Bronchial epithelial cell (primary cell): ENCODE results near the gene GATAD2B. TPM values are rescaled to one million over a fixed set of nuclear protein-coding genes. Genes with fewer than 3 reads are reported as not detected.
A peak's percentile ranks its signal among the peaks of the same experiment; 100 is the strongest.

Experiments used
- DNase-seq: peaks from one replicate; pipeline ENCODE4 v3.0.0-alpha.2; 2010; ENCODE audit warnings: low read depth
- FAIRE-seq: peaks from 2 replicates; lab custom pipeline; 2011; peaks lifted over from hg19 to GRCh38; lab: Jason Lieb, UNC
- H3K27me3 ChIP-seq: 2 replicates; pipeline ENCODE4 v1.5.1; 2011; ENCODE audit warnings: low read length; ENCODE audit not compliant: control insufficient read depth, insufficient read depth
- H3K36me3 ChIP-seq: 2 replicates; pipeline ENCODE4 v1.5.1; 2011; ENCODE audit warnings: low read length; ENCODE audit not compliant: control insufficient read depth, insufficient read depth
- H3K4me3 ChIP-seq: 2 replicates; pipeline ENCODE4 v1.5.1; 2011; ENCODE audit warnings: mild to moderate bottlenecking, low read depth, low read length, control low read depth
- total RNA-seq: library from RNA; depleted of rRNA; stranded (reverse); fragments of >200 nt; gene quantifications from 2 replicates; pipeline ENCODE4 v1.2.1, GENCODE V29; 2014
- TF ChIP-seq, protein P1 (sequence below): IDR thresholded peaks from 2 replicates; pipeline ENCODE4 v1.5.1; 2011; ENCODE audit warnings: mild to moderate bottlenecking, moderate library complexity, low read length, control low read depth, inconsistent platforms; ENCODE audit not compliant: insufficient read depth, severe bottlenecking

The GATAD2B gene
- total RNA-seq, 1 donor from 2014 or later: 1.8 TPM

DNA sequence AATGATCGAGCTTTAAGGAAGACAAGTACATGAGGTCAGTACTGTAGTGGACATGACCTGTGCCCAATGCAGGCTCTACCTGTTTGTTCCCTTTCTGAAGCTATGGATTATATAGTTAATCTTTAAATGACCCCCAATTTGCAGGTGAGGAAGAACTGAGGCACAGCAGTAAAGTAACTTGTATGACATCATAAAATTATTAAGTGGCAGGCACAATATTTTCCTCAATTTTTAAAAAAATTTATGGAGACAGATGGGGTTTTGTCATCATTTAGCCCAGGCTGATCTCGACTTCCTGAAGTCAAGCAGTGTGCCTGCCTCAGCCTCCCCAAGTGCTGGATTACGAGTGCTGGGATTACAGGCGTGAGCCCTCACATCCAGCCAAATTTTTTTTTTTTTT, 3.6 kb upstream of the GATAD2B start:
- peaks cover 9% of the 10 kb centered on the region for H3K36me3 ChIP-seq
- DNase-seq (no peak), FAIRE-seq (no peak)
- H3K27me3 ChIP-seq: no peaks in the 10 kb centered on the region
- H3K4me3 ChIP-seq: no peak overlapping the region
- TF ChIP-seq, protein P1, sequence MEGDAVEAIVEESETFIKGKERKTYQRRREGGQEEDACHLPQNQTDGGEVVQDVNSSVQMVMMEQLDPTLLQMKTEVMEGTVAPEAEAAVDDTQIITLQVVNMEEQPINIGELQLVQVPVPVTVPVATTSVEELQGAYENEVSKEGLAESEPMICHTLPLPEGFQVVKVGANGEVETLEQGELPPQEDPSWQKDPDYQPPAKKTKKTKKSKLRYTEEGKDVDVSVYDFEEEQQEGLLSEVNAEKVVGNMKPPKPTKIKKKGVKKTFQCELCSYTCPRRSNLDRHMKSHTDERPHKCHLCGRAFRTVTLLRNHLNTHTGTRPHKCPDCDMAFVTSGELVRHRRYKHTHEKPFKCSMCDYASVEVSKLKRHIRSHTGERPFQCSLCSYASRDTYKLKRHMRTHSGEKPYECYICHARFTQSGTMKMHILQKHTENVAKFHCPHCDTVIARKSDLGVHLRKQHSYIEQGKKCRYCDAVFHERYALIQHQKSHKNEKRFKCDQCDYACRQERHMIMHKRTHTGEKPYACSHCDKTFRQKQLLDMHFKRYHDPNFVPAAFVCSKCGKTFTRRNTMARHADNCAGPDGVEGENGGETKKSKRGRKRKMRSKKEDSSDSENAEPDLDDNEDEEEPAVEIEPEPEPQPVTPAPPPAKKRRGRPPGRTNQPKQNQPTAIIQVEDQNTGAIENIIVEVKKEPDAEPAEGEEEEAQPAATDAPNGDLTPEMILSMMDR: no peak

DNA sequence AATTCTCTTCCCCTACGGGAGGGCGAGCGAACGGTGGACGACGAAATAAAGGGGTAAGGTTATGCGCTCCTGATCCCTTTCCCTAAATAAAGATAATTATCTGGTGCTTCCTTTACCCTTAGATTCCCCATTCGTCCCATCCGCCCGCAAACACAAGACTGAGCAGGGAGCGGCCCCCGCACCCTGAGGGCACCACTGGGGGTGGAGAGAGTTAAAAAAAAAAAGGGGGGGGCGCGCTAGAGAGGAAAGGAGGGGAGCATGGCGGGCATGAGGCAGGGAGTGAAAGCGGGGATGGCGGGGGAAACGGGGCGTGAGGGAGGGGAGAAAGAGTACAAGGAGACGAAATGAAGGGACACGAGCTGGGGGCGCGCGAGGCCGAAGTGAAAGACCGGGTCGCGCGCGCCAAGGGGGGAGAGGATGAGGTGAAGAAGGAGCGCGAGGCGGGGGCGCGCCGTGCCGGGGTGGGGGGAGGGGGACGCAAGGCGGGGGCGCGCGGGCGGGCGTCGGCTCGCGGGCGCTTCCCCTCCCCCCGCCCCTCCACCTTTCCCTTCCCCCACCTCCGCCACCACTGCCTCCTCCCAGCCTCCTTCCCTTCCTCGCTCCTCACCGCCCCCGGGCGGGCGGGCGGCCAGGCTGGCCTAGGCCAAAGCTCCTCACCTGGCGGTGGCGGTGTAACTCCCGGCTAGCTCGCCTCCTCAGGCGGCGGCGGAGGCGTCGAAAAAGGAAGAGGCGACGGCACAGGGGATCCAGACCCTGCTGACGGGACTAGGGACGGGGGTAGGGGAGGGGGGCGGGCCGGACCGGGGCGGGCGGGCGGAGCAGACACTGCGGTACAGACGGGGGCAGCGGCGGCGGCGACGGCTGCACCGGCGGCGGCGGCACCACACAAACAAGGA, 448 bp downstream of the GATAD2B start:
- peak; percentile 42 for DNase-seq
- Histone ChIP-seq H3K4me3 (peak overlapping the region; percentile 42), H3K27me3 (no peaks in the 10 kb centered on the region), H3K36me3 (peaks cover 3% of the 10 kb centered on the region)
- FAIRE-seq: no peak
- TF ChIP-seq, protein P1: peak; percentile 20

DNA sequence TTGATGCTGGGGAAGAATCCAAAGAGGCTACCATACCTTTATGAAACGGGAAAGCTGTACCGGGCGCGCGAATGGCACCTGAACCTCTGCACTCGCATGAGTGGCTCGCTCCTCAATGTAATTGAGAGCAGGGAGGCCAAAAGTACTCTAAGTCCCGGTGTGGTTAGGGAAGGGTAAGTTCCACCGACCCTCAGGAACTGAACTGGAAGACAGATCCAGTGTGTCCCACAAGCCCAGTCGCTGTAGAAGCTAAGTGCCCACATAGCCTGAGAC, 1.0 kb downstream of the GATAD2B start:
- peak overlapping the region; percentile 42 for H3K4me3 ChIP-seq
- H3K27me3 ChIP-seq: no peaks in the 10 kb centered on the region
- DNase-seq (peak; percentile 13), FAIRE-seq (no peak)
- H3K36me3 ChIP-seq: peaks cover 3% of the 10 kb centered on the region
- TF ChIP-seq, protein P1: no peak

DNA sequence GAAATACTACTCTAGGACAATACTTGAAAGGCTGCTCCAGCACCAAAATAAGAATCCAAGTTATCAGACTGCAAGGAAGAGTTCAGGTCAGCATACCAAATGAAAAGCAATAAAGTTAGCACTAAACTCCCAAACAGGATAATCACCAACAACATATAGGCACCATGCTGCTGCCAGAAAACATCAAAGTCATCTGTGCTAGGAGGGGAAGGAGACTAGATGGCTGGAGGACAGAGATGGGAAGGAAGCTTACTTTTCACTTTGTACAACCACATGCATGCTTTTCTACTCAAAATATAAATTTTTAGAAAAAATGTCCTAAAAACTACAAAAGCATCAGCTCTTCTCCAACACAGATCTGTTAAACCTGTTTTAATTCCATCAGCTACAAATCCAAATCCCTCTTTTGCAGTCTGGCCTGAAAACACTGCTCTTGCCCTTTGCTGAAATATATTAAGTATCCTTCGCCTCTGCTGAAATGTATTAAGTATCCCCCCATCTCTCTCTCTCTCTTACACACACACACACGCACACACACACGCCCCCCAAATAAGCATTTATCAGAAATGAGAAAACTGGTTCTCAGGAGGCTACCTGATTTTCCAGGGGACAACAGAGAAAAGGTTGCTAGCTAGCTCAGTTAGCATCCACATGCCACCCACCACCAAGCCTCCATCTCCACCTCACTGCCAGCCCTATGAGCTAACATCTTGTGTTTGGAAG, 1.5 kb downstream of the GATAD2B start:
- DNase-seq: no peak
- TF ChIP-seq, protein P1: no peak
- FAIRE-seq: no peak
- Histone ChIP-seq H3K36me3 (peaks cover 3% of the 10 kb centered on the region), H3K27me3 (no peaks in the 10 kb centered on the region), H3K4me3 (peak overlapping the region; percentile 42)

DNA sequence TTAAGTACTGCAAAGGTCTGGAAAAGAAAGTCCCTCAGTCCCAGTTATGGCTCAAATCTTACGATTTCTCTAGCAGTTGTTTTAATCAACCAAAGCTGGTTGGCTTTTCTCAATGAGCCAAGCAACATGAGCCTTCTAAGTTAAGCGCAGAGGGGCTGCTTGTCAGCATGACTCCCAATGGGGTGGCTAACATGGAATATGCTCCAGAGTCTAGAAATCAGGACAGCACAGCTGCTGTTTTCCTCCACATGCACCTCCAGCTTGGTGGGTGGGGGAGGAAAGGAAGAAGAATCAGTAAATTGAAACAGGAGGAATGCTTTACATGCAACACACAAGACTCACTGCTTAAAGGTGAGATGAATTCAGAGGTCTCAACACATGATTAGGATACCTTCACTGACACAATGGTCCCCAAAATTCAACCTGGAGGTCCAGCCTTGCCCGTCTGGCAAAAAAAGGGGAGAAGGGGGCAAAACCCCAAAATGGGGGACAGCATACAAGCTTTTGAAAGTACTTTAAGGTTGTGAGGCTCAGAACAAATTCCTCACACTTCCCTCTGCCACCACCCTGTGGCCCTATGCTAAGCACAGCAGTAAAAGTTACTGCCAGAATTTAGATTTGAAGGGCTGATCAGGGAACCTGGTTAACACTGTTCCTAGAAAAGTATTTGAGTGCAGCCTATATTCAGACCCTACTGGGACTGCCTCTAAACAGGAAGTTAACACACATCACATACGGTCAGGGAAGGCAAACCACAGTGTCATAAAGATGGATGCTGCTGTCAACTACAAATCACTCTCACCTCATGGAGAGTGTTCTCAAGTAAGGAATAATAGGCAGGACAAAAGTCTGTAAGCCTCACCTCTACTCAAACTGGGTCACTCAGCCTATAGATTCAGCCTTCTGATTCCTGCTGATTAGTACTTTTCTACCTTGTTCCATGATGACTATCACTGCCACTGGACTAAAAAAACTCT, 2.6 kb downstream of the GATAD2B start:
- DNase-seq: peak; percentile 8
- FAIRE-seq: no peak
- no peak overlapping the region for H3K4me3 ChIP-seq
- no peaks in the 10 kb centered on the region for H3K27me3 ChIP-seq
- H3K36me3 ChIP-seq: peaks cover 3% of the 10 kb centered on the region
- TF ChIP-seq, protein P1: no peak
